Epithelial cell of proximal tubule (primary cell): ENCODE measurements around the gene ANXA3. TPM values are rescaled to one million over a fixed set of nuclear protein-coding genes. Genes with fewer than 3 reads are reported as not detected.

Experiments
- total RNA-seq: library from RNA; depleted of rRNA; stranded (reverse); fragments of >200 nt; gene quantifications from 2 replicates; pipeline ENCODE4 v1.2.3, GENCODE V29; 2015

The ANXA3 gene
- total RNA-seq, 1 donor from 2014 or later, result 354 TPM

Other genes with a start within 250 kb of the ANXA3 start
- 11.8 and 19.2 TPM in 2 replicates for gene BMP2K, start 224.6 kb downstream of the ANXA3 start, total RNA-seq